Epithelial cell of proximal tubule (primary cell): Measurements from ENCODE around the gene ADPRM. TPM values are rescaled to one million over a fixed set of nuclear protein-coding genes. Genes with fewer than 3 reads are reported as not detected.
"Not testable (repeated sequence)": the region's sequence is repeated elsewhere in the genome, so short reads cannot be mapped to it uniquely, and the experiment has no call there.

Experiments used
- DNase-seq: peaks from one replicate; pipeline ENCODE4 v3.0.0-alpha.2; 2011; ENCODE audit warnings: low read depth
- H3K4me3 ChIP-seq: 2 replicates; pipeline ENCODE4 v1.5.1; 2011; ENCODE audit warnings: low read depth, mild to moderate bottlenecking, low read length
- total RNA-seq: library from RNA; depleted of rRNA; stranded (reverse); fragments of >200 nt; gene quantifications from 2 replicates; pipeline ENCODE4 v1.2.3, GENCODE V29; 2015
- TF ChIP-seq, protein P1 (sequence below): conservative IDR thresholded peaks from 2 replicates; pipeline ENCODE4 v1.5.1; 2012; ENCODE audit warnings: low read depth, mild to moderate bottlenecking, low read length

ADPRM gene
- total RNA-seq, 1 donor from 2014 or later: 9.4 TPM

GRCh38 chr17:10731408-10731879 is 34.0 kb downstream of the ADPRM start:
- DNase-seq: no peak
- TF ChIP-seq, protein P1, sequence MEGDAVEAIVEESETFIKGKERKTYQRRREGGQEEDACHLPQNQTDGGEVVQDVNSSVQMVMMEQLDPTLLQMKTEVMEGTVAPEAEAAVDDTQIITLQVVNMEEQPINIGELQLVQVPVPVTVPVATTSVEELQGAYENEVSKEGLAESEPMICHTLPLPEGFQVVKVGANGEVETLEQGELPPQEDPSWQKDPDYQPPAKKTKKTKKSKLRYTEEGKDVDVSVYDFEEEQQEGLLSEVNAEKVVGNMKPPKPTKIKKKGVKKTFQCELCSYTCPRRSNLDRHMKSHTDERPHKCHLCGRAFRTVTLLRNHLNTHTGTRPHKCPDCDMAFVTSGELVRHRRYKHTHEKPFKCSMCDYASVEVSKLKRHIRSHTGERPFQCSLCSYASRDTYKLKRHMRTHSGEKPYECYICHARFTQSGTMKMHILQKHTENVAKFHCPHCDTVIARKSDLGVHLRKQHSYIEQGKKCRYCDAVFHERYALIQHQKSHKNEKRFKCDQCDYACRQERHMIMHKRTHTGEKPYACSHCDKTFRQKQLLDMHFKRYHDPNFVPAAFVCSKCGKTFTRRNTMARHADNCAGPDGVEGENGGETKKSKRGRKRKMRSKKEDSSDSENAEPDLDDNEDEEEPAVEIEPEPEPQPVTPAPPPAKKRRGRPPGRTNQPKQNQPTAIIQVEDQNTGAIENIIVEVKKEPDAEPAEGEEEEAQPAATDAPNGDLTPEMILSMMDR: no peak
- H3K4me3 ChIP-seq: no peak overlapping the region

DNA sequence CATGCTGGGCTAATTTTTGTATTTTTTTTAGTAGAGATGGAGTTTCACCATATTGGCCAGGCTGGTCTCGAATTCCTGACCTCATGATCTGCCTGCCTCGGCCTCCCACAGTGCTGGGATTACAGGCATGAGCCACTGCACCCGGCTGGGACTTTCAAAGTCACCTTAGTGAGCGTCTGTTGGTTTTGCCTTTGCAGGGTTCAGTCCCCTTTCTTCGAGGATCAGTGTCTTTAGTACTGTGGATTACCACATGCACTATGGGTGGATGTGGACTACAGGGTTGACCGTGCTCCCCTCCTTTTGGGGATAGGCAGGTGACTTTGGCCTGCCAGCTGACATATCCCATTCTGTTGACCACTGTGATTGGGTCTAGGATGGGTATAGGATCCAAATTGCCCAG is 34.7 kb downstream of the ADPRM start:
- not testable (repeated sequence) for DNase-seq, H3K4me3 ChIP-seq

DNA sequence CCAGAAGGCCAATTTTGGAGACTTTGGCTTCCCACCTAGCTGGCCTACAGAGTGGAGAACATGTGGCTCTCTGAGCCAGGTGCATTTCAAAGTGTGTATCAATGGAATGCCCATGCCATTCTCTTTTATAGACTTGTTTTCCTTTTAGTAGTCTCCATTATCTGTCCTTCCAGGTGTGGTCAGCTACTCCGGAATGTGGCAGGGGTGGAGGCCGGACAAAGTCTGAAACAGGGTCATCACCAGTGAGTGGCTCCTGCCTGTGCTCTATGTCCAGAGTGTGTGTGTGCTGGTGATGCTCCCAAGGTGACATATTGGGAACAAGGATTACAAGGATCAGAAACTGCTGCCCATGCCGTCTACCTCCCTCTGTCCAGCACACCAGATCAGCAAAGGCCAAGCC is 36.3 kb downstream of the ADPRM start:
- TF ChIP-seq, protein P1: no peak
- DNase-seq: no peak
- no peak overlapping the region for H3K4me3 ChIP-seq

DNA sequence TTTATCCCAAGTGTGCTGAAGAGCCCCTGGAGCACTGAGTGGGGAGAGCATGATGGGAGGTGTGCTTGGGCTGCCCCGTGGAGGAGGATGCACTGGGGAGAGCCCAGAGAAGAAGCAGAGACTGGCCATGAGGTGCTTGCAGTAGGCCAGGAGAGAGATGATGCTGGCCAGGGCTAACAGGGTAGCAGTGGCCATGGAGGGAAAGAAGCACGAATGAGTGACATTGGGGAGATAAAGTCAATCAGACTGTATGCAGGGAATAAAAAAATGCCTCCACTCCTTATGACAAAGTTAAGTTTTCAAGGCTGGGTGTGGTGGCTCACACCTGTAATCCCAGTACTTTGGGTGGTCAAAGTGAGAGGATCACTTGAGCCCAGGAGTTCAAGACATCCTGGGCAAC is 37.9 kb downstream of the ADPRM start:
- DNase-seq: no peak
- H3K4me3 ChIP-seq: no peak overlapping the region
- TF ChIP-seq, protein P1: no peak

- no peak overlapping the region for H3K4me3 ChIP-seq
Observed at GRCh38 chr17:10735821-10736220, 38.4 kb downstream of the ADPRM start.

DNA sequence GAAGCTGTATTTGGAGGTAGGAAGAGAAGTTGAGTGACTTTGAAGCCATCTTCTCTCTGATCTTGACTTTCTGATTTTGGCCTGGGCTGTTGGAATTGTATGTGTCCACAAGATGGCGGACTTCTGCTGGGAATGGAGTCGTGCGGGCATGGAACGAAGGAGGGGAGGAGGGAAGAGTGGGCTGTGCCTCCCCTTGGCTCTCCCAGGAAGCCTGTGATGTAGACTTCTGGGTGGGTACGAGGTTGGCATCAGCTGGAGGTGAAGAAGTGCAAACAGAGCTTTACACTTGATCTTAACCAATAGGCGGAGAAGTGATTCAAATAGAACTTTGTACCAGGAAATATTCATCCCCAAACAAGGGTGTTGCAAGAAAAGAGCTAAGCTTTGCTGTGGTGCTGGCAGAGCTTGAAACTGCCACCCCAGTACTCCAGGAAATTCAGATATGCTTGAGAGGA is 39.8 kb downstream of the ADPRM start:
- H3K4me3 ChIP-seq: no peak overlapping the region
- peak; percentile 61 for DNase-seq
- TF ChIP-seq, protein P1: peak; percentile 86

More at GRCh38 chr17:10735821-10736220, 38.4 kb downstream of the ADPRM start:
- DNase-seq: no peak
- TF ChIP-seq, protein P1: no peak

GRCh38 chr17:10737736-10738135 is 40.3 kb downstream of the ADPRM start:
- no peak for DNase-seq
- H3K4me3 ChIP-seq: no peak overlapping the region
- TF ChIP-seq, protein P1: no peak
